GM06990 (cell line): ENCODE results near the gene GH1.

Source experiments
- DNase-seq: peaks from one replicate; pipeline ENCODE4 v3.0.0-alpha.2; 2011; ENCODE audit not compliant: insufficient read length; ENCODE audit errors: extremely low read depth
- H3K27me3 ChIP-seq: replicated peaks from 2 replicates; pipeline ENCODE4 v1.6.0; 2011; ENCODE audit warnings: low read length; ENCODE audit not compliant: control insufficient read depth, insufficient read depth
- H3K36me3 ChIP-seq: 2 replicates; pipeline ENCODE4 v1.5.1; 2011; ENCODE audit warnings: low read length; ENCODE audit not compliant: control insufficient read depth, insufficient read depth
- H3K4me3 ChIP-seq: replicated peaks from 2 replicates; pipeline ENCODE4 v1.5.1; 2011; ENCODE audit warnings: low read depth, mild to moderate bottlenecking, control low read depth, low read length
- CTCF ChIP-seq: IDR thresholded peaks from 2 replicates; pipeline ENCODE4 v1.5.1; 2011; ENCODE audit warnings: low read length, control low read depth, mild to moderate bottlenecking, inconsistent platforms; ENCODE audit not compliant: insufficient read depth, poor library complexity, severe bottlenecking

The GH1 gene

GRCh38 chr17:63930951-63931575 lies 12.4 kb upstream of the GH1 start:
- H3K4me3 ChIP-seq = peak overlapping the region; percentile 99
- DNase-seq = peak; percentile 74
- H3K36me3 ChIP-seq = peaks cover 27% of the 10 kb centered on the region
- TF ChIP-seq CTCF = no peak
- no peaks in the 10 kb centered on the region for H3K27me3 ChIP-seq

DNA sequence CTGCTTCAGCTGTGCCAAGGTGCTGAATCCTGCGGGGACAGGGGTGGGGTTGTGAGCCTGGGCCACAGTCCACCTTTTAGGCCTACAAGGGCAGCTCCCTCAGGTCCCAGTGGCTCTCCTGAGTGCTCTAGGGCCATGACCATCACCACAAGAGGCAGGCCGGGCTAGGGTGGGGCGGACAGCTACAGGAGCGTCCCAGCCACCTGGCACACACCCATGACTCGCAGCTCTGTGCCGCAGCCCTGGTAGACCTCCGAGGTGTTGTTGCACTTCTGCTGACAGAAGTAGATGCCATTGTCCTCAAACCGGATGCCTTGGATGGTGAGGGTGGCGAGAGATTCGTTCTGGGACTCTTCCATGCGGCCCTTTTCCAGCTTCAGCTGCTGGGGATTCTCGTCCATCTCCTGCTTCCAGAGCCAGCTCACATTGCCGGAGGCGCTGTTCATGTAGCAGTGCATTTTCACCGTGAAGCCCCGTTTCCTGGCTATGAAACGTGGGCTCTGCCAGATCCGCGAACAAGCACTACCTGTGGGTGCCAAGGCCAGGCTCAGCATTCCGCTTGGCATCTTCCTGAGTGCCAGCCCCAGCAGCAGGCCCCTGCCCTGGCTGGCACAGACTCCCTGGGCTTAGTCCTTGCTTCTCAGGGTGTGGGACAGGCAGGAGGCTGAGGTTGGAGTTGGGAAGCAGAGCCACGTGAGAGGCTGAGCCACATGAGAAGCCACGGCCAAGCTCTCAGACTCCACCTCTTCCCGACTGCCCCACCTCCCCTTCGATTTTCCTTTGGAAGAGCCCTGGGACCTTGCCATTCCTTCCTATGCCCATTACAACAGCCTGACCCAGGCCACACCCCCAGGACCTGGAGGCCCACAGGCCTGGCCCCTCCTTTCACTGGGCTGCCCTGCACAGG lies 11.5 kb upstream of the GH1 start:
- Histone ChIP-seq H3K27me3 (no peaks in the 10 kb centered on the region), H3K36me3 (peaks cover 27% of the 10 kb centered on the region), H3K4me3 (peak overlapping the region; percentile 99)
- no peak for TF ChIP-seq CTCF
- no peak for DNase-seq

- no peak for DNase-seq
- no peak overlapping the region for H3K4me3 ChIP-seq
- H3K27me3 ChIP-seq = no peaks in the 10 kb centered on the region
- no peak for TF ChIP-seq CTCF
- peaks cover 27% of the 10 kb centered on the region for H3K36me3 ChIP-seq
Measured at GRCh38 chr17:63928966-63929695, 10.5 kb upstream of the GH1 start.

GRCh38 chr17:63928172-63928666 lies 9.6 kb upstream of the GH1 start:
- Histone ChIP-seq H3K36me3 (peaks cover 27% of the 10 kb centered on the region), H3K27me3 (no peaks in the 10 kb centered on the region), H3K4me3 (no peak overlapping the region)
- no peak for TF ChIP-seq CTCF
- DNase-seq = no peak

DNA sequence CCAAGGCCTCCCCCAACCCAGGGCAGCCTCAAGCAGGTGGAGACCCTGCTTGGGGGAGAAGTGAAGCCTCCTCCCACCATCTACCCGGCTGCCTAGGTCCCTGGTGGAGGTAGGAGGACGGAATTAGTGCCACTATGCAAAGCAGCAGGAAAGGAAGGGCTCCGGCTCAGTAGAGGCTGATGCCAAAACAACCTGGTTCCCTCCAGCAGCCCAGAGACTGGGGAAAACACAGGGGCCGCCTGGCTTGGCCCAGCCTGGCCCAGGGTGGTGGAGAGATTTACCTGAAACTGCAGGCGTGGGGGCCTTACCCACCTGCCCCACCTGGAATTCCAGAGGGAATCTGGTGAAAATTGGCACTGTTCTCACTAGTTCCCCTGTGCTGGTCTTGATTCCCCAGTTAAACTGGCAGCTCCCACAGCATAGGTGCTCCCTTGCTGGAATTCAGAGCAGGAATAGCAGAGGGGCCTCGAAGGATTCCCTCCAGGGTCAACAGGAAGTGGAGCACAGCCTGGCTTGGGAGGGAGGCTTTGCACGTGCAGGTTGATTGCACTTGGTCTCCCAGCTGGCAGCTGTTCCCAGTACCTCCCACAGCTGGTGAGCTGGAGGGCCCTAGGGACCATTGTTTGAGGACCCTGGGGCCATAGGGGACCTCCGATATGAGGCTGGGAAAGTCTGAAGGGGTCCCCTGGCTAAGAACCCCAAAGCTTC lies 9.0 kb upstream of the GH1 start:
- H3K27me3 ChIP-seq = no peaks in the 10 kb centered on the region
- DNase-seq = no peak
- no peak overlapping the region for H3K4me3 ChIP-seq
- TF ChIP-seq CTCF = no peak
- peaks cover 27% of the 10 kb centered on the region for H3K36me3 ChIP-seq
